ENCODE measurements around the gene NHS. TPM values are rescaled to one million over a fixed set of nuclear protein-coding genes. Genes with fewer than 3 reads are reported as not detected.

Gene NHS
- total RNA-seq, 1 donor from 2014 or later, result 8.3 TPM

DNA sequence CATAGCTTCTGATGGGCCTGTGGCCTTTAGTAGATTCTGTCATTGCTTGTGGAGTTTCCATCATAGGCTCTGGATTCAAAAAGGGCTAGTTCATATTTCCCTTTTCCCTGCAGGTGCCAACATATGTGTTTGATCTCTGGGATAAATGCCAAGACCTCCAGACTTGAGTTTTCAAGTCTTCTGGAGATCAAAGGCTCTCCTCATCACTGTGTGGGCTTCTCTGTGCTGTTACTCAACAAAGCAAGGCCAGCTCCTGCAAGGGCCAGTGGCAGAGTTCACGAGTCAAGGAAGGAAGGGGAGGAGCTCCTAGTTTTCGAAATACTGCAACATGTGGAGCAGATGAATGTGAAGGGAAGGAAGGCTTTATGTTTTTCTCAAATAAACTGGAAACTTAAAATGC is 299.6 kb downstream of the NHS start:
- peaks cover 5% of the 10 kb centered on the region for H3K9me3 Mint-ChIP-seq
- H3K4me1 Mint-ChIP-seq (ENCODE audit: low read depth), result peaks cover 2% of the 10 kb centered on the region
- no peak for DNase-seq (ENCODE audit: low spot score)
- H3K27me3 Mint-ChIP-seq (ENCODE audit: low read depth), result no peaks in the 10 kb centered on the region
- no peak overlapping the region for H3K27ac Mint-ChIP-seq
- no peak overlapping the region for H3K4me3 Mint-ChIP-seq (ENCODE audit: low read depth)
- H3K36me3 Mint-ChIP-seq (ENCODE audit: low read depth), result no peaks in the 10 kb centered on the region
- intact Hi-C loops (cut with micrococcal nuclease), result no loop called here

DNA sequence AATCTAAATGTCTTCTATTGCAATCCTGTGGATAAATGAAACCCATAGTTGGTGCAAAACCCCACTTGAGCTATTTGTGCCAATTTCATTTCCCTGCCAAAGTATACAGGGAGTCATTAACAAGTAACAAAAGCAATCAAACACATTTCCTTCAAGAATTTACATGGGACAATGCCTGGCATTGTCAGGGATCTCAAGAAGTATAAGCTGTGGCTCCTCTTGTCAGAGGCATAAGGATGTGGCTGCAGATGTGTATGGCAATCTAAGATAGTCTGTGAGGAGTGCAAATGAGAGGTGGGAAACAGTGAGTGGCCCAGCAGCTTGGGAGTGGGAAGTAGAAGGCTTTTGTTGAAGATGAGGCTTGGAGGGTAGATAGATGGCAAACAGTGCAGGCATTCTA is 304.3 kb downstream of the NHS start:
- H3K36me3 Mint-ChIP-seq (ENCODE audit: low read depth), result no peaks in the 10 kb centered on the region
- no peak overlapping the region for H3K27ac Mint-ChIP-seq
- H3K4me3 Mint-ChIP-seq (ENCODE audit: low read depth), result no peak overlapping the region
- intact Hi-C loops (cut with micrococcal nuclease), result no loop called here
- DNase-seq (ENCODE audit: low spot score), result no peak
- H3K4me1 Mint-ChIP-seq (ENCODE audit: low read depth), result peaks cover 16% of the 10 kb centered on the region
- H3K9me3 Mint-ChIP-seq, result no peaks in the 10 kb centered on the region
- H3K27me3 Mint-ChIP-seq (ENCODE audit: low read depth), result no peaks in the 10 kb centered on the region

DNA sequence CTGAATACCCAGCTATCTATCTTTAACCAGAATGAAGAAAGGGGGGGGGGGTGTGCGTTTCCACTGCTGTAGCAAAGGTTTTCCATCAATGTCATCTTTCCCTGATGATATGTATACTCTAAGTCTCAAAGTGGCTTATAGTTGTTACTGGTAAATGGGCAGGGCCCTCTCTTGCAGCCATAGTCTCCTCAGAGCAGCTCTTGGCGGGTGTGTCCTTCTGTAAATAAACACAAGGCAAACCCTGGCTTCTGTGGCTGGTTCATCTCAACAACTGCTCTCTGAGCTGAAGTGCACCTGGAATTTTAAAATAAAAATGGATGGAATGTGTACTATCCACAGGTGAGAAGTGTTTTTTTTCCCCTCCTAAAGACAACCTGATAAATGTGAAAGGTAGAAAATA is 304.8 kb downstream of the NHS start:
- Mint-ChIP-seq H3K36me3 (ENCODE audit: low read depth) (no peaks in the 10 kb centered on the region), H3K27me3 (ENCODE audit: low read depth) (no peaks in the 10 kb centered on the region), H3K4me1 (ENCODE audit: low read depth) (peaks cover 14% of the 10 kb centered on the region), H3K4me3 (ENCODE audit: low read depth) (no peak overlapping the region), H3K9me3 (no peaks in the 10 kb centered on the region), H3K27ac (no peak overlapping the region)
- intact Hi-C loops (cut with micrococcal nuclease), result no loop called here
- no peak for DNase-seq (ENCODE audit: low spot score)

- Mint-ChIP-seq H3K9me3 (no peaks in the 10 kb centered on the region), H3K27ac (no peak overlapping the region), H3K4me3 (ENCODE audit: low read depth) (no peak overlapping the region), H3K4me1 (ENCODE audit: low read depth) (peaks cover 14% of the 10 kb centered on the region), H3K36me3 (ENCODE audit: low read depth) (no peaks in the 10 kb centered on the region), H3K27me3 (ENCODE audit: low read depth) (no peaks in the 10 kb centered on the region)
- intact Hi-C loops (cut with micrococcal nuclease), result no loop called here
- no peak for DNase-seq (ENCODE audit: low spot score)
Measured at GRCh38 chrX:17680732-17681413, 305.9 kb downstream of the NHS start.

DNA sequence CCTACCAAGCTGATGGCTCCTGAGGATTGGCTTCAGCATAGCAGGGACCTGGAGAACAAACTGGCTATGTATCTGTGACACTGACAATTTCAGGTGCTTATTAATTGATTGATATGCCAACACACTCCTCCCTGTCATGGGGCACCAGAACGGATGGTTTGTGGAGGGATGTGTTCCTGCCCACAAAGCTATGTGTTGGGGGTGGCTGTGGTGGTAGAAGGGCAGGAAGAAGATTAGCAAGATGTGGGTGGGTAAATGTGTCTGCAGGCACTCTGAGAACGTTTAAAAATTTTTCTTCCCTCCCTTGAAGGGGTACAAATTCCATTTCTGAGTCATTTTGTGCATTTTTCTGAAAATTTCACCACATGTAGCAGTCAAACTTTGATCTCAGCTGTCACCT is 307.3 kb downstream of the NHS start:
- H3K27ac Mint-ChIP-seq, result no peak overlapping the region
- H3K4me3 Mint-ChIP-seq (ENCODE audit: low read depth), result no peak overlapping the region
- no peaks in the 10 kb centered on the region for H3K27me3 Mint-ChIP-seq (ENCODE audit: low read depth)
- intact Hi-C loops (cut with micrococcal nuclease), result no loop called here
- no peaks in the 10 kb centered on the region for H3K36me3 Mint-ChIP-seq (ENCODE audit: low read depth)
- H3K4me1 Mint-ChIP-seq (ENCODE audit: low read depth), result peaks cover 14% of the 10 kb centered on the region
- no peak for DNase-seq (ENCODE audit: low spot score)
- H3K9me3 Mint-ChIP-seq, result no peaks in the 10 kb centered on the region

DNA sequence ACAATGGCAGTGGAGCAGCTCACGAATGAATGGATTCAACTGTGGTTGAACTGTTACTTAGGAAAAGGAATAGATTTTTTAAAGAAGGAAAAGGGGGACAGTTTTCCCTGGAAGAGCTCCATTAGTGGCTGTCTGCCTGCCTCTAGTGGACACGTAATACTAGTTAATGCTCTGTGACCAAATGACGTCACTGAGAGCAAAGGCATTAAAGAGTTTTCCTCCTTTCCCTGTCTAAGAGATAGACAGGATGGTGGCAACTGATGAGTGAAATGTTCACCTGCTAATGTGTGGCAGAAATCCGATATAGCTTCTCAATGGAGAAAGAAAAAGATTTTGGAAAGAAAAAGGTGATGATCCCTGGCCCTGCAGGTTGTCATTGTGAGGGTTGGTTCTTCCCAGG is 310.0 kb downstream of the NHS start:
- intact Hi-C loops (cut with micrococcal nuclease), result no loop called here
- Mint-ChIP-seq H3K36me3 (ENCODE audit: low read depth) (no peaks in the 10 kb centered on the region), H3K27me3 (ENCODE audit: low read depth) (no peaks in the 10 kb centered on the region), H3K4me1 (ENCODE audit: low read depth) (peaks cover 14% of the 10 kb centered on the region), H3K9me3 (no peaks in the 10 kb centered on the region), H3K4me3 (ENCODE audit: low read depth) (no peak overlapping the region), H3K27ac (no peak overlapping the region)
- no peak for DNase-seq (ENCODE audit: low spot score)

DNA sequence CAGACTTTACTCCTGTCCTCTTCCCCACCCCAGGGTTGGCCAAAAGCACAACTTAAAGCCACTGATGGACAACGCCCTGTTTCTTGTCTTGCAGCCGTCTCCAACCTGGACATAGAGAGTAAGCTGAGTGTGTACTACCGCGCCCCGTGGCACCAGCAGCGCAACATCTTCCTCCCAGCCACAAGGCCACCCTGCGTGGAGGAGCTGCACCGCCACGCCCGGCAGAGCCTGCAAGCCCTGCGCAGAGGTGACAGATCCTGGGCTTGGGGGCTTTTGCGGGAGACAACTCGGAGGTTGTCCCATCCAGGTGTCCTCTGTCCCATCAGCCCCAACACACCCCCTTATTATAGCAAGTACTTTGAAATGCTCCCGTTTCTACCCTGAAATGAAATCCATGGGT is 312.6 kb downstream of the NHS start:
- H3K27ac Mint-ChIP-seq, result no peak overlapping the region
- intact Hi-C loops (cut with micrococcal nuclease), result no loop called here
- peaks cover 6% of the 10 kb centered on the region for H3K4me1 Mint-ChIP-seq (ENCODE audit: low read depth)

GRCh38 chrX:17689971-17690409 is 315.0 kb downstream of the NHS start:
- H3K27ac Mint-ChIP-seq, result no peak overlapping the region
- H3K4me1 Mint-ChIP-seq (ENCODE audit: low read depth), result no peaks in the 10 kb centered on the region
- no peaks in the 10 kb centered on the region for H3K9me3 Mint-ChIP-seq
- no peak for DNase-seq (ENCODE audit: low spot score)
- intact Hi-C loops (cut with micrococcal nuclease), result loop anchor here (1.0 to 2.0 kb wide), 2 partner anchors 99 to 155 kb away; no protein-coding TSS in a partner anchor
- no peak overlapping the region for H3K4me3 Mint-ChIP-seq (ENCODE audit: low read depth)
- H3K27me3 Mint-ChIP-seq (ENCODE audit: low read depth), result no peaks in the 10 kb centered on the region
- no peaks in the 10 kb centered on the region for H3K36me3 Mint-ChIP-seq (ENCODE audit: low read depth)

More for the DNA sequence above, 312.6 kb downstream of the NHS start:
- no peaks in the 10 kb centered on the region for H3K36me3 Mint-ChIP-seq (ENCODE audit: low read depth)
- H3K4me3 Mint-ChIP-seq (ENCODE audit: low read depth), result no peak overlapping the region
- DNase-seq (ENCODE audit: low spot score), result no peak
- no peaks in the 10 kb centered on the region for H3K9me3 Mint-ChIP-seq
- H3K27me3 Mint-ChIP-seq (ENCODE audit: low read depth), result no peaks in the 10 kb centered on the region

GRCh38 chrX:17692709-17693346 is 317.8 kb downstream of the NHS start:
- H3K4me3 Mint-ChIP-seq (ENCODE audit: low read depth), result no peak overlapping the region
- intact Hi-C loops (cut with micrococcal nuclease), result no loop called here
- H3K27me3 Mint-ChIP-seq (ENCODE audit: low read depth), result no peaks in the 10 kb centered on the region
- no peaks in the 10 kb centered on the region for H3K36me3 Mint-ChIP-seq (ENCODE audit: low read depth)
- DNase-seq (ENCODE audit: low spot score), result no peak
- H3K9me3 Mint-ChIP-seq, result no peaks in the 10 kb centered on the region
- no peaks in the 10 kb centered on the region for H3K4me1 Mint-ChIP-seq (ENCODE audit: low read depth)
- H3K27ac Mint-ChIP-seq, result no peak overlapping the region

DNA sequence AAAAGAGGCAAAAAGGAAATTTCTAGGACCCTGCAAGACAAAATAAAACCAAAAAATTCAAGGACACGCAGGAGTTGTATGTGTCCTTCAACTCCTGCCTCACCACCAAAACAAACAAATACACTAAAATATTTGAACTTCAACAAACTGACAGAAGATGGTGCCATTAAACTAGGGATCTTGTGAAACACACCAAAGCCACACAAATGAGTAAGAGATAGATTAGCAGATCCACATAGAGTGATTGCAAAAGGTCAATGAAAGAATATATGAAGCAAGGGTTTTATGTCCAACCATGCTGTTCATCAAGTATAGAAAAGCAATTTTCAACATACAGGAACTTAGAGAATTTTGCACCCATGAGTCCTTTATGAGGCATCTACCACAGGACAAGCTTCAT is 322.2 kb downstream of the NHS start:
- no peak overlapping the region for H3K27ac Mint-ChIP-seq

GRCh38 chrX:17700976-17701375 is 326.0 kb downstream of the NHS start:
- Mint-ChIP-seq H3K36me3 (ENCODE audit: low read depth) (no peaks in the 10 kb centered on the region), H3K4me1 (ENCODE audit: low read depth) (no peaks in the 10 kb centered on the region), H3K27ac (no peak overlapping the region), H3K9me3 (no peaks in the 10 kb centered on the region), H3K4me3 (ENCODE audit: low read depth) (no peak overlapping the region), H3K27me3 (ENCODE audit: low read depth) (no peaks in the 10 kb centered on the region)
- DNase-seq (ENCODE audit: low spot score), result no peak
- intact Hi-C loops (cut with micrococcal nuclease), result no loop called here

More for the DNA sequence above, 322.2 kb downstream of the NHS start:
- H3K36me3 Mint-ChIP-seq (ENCODE audit: low read depth), result no peaks in the 10 kb centered on the region
- DNase-seq (ENCODE audit: low spot score), result no peak
- H3K4me3 Mint-ChIP-seq (ENCODE audit: low read depth), result no peak overlapping the region
- intact Hi-C loops (cut with micrococcal nuclease), result no loop called here
- H3K9me3 Mint-ChIP-seq, result no peaks in the 10 kb centered on the region
- H3K4me1 Mint-ChIP-seq (ENCODE audit: low read depth), result no peaks in the 10 kb centered on the region
- H3K27me3 Mint-ChIP-seq (ENCODE audit: low read depth), result no peaks in the 10 kb centered on the region

DNA sequence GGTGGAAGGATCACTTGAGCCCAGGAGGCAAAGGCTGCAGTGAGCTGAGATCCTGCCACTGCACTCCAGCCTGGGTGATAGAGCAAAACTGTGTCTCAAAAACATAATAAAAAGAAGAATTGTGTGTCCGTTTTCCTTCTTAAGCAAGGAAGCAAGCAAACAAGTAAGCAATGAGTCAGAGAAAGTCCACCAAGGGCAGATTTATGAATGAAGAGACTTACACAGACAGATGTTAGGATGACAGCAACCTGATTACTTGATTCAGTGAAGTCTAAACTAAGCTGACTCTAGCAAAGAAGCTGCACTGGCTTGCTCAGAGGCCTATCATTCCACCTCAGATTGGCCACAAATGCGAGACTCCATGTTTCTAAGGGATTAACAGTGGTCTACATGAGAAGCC is 328.2 kb downstream of the NHS start:
- no peak overlapping the region for H3K27ac Mint-ChIP-seq
- intact Hi-C loops (cut with micrococcal nuclease), result no loop called here
- H3K9me3 Mint-ChIP-seq, result no peaks in the 10 kb centered on the region
- no peak for DNase-seq (ENCODE audit: low spot score)
- no peaks in the 10 kb centered on the region for H3K36me3 Mint-ChIP-seq (ENCODE audit: low read depth)
- H3K4me1 Mint-ChIP-seq (ENCODE audit: low read depth), result no peaks in the 10 kb centered on the region
- H3K4me3 Mint-ChIP-seq (ENCODE audit: low read depth), result no peak overlapping the region
- no peaks in the 10 kb centered on the region for H3K27me3 Mint-ChIP-seq (ENCODE audit: low read depth)

- Mint-ChIP-seq H3K4me1 (ENCODE audit: low read depth) (no peaks in the 10 kb centered on the region), H3K27ac (no peak overlapping the region), H3K9me3 (no peaks in the 10 kb centered on the region), H3K4me3 (ENCODE audit: low read depth) (no peak overlapping the region), H3K27me3 (ENCODE audit: low read depth) (no peaks in the 10 kb centered on the region), H3K36me3 (ENCODE audit: low read depth) (no peaks in the 10 kb centered on the region)
- DNase-seq (ENCODE audit: low spot score), result no peak
- intact Hi-C loops (cut with micrococcal nuclease), result no loop called here
Measured at GRCh38 chrX:17705211-17705610, 330.2 kb downstream of the NHS start.

Data from activated T-helper 2 cell treated with anti-CD3 and anti-CD28 coated beads, Interferon-gamma antibody, Interleukin-2, Interleukin-4, amounts not matched to agents 10 μg/mL and 5 μg/mL and 100 μg/mL, durations not matched to agents 14 hours and 24 hours and 36 hours (primary cell).